Fibroblast of lung (primary cell): ENCODE results near the gene RARS1. TPM values are rescaled to one million over a fixed set of nuclear protein-coding genes. Genes with fewer than 3 reads are reported as not detected.
A peak's percentile ranks its signal among the peaks of the same experiment; 100 is the strongest.

Experiments used
- DNase-seq, 2 donors: peaks; one replicate each; pipeline versions ENCODE4 v3.0.0 to v3.0.0-alpha.2; 2010; ENCODE audit warnings: low read depth in 2 of 2
- H2AFZ ChIP-seq: 2 replicates; pipeline ENCODE4 v1.5.1; 2012; ENCODE audit warnings: low read length, control low read depth, inconsistent platforms
- H3K27ac ChIP-seq: 2 replicates; pipeline ENCODE4 v1.5.1; 2011; ENCODE audit warnings: low read length, control low read depth; ENCODE audit not compliant: insufficient read depth
- H3K27me3 ChIP-seq: 2 replicates; pipeline ENCODE4 v1.5.1; 2011; ENCODE audit warnings: mild to moderate bottlenecking, low read length; ENCODE audit not compliant: control insufficient read depth, insufficient read depth
- H3K36me3 ChIP-seq: 2 replicates; pipeline ENCODE4 v1.5.1; 2011; ENCODE audit warnings: low read length; ENCODE audit not compliant: control insufficient read depth, insufficient read depth
- H3K4me1 ChIP-seq: 2 replicates; pipeline ENCODE4 v1.5.1; 2011; ENCODE audit warnings: low read length; ENCODE audit not compliant: control insufficient read depth, insufficient read depth; ENCODE audit errors: extremely low read depth
- H3K4me2 ChIP-seq: 2 replicates; pipeline ENCODE4 v1.5.1; 2011; ENCODE audit warnings: low read length, control low read depth; ENCODE audit not compliant: insufficient read depth; ENCODE audit errors: extremely low read depth
- H3K4me3 ChIP-seq, 4 experiments: fragments of 200-600 bp in 1 of 4; sonication (generic) in 1 of 4; replicated peaks in 1 of 4; 2 replicates each; pipeline ENCODE4 v1.5.1; 2011 to 2016; ENCODE audit warnings: low read length in 4 of 4, low read depth in 3 of 4, mild to moderate bottlenecking in 3 of 4, control low read depth in 2 of 4, inconsistent platforms in 1 of 4, mixed read lengths in 1 of 4; ENCODE audit not compliant: insufficient read depth in 1 of 4; ENCODE audit errors: control extremely low read depth in 1 of 4
- H3K79me2 ChIP-seq: 2 replicates; pipeline ENCODE4 v1.5.1; 2012; ENCODE audit warnings: mild to moderate bottlenecking, low read length, inconsistent platforms; ENCODE audit not compliant: control insufficient read depth, insufficient read depth
- H3K9ac ChIP-seq: 2 replicates; pipeline ENCODE4 v1.5.1; 2011; ENCODE audit warnings: mild to moderate bottlenecking, low read length, control low read depth; ENCODE audit not compliant: insufficient read depth
- H3K9me3 ChIP-seq: 2 replicates; pipeline ENCODE4 v1.5.1; 2012; ENCODE audit warnings: low read depth, low read length; ENCODE audit not compliant: control insufficient read depth, insufficient read depth
- H4K20me1 ChIP-seq: 2 replicates; pipeline ENCODE4 v1.5.1; 2011; ENCODE audit warnings: low read length; ENCODE audit not compliant: control insufficient read depth, insufficient read depth; ENCODE audit errors: extremely low read depth
- EZH2 ChIP-seq: IDR thresholded peaks from 2 replicates; pipeline ENCODE4 v1.5.1; 2012; ENCODE audit warnings: low read length, control low read depth, mild to moderate bottlenecking; ENCODE audit errors: missing control alignments
- polyA minus RNA-seq: library from RNA; depleted of rRNA, polyadenylated mRNA; stranded (reverse); fragments of >200 nt; gene quantifications from 2 replicates; pipeline ENCODE4 v1.2.3, GENCODE V29; 2011; ENCODE audit warnings: low replicate concordance
- polyA plus RNA-seq, 2 donors: library from polyadenylated mRNA; depleted of rRNA in 1 of 2; stranded (reverse) in 1 of 2; unstranded in 1 of 2; fragments of >200 nt; gene quantifications; 2 replicates each; pipeline ENCODE4 v1.2.1, GENCODE V29; 2011 to 2012; ENCODE audit warnings: missing spikeins in 1 of 2
- total RNA-seq: library from RNA; depleted of rRNA; stranded (reverse); fragments of >200 nt; gene quantifications from 2 replicates; pipeline ENCODE4 v1.2.1, GENCODE V29; 2014
- TF ChIP-seq, protein P1 (sequence below), 2 donors: IDR thresholded peaks in 1 of 2; conservative IDR thresholded peaks in 1 of 2; 1 replicate in 1 of 2; 2 replicates in 1 of 2; pipeline ENCODE4 v1.5.1; 2011 to 2012; ENCODE audit warnings: low read length in 2 of 2, control low read depth in 1 of 2, inconsistent platforms in 1 of 2, low read depth in 1 of 2, mild to moderate bottlenecking in 1 of 2

Gene RARS1
- total RNA-seq: 111 and 144 TPM in 2 replicates
- 135 and 137 TPM in 2 replicates for polyA plus RNA-seq
- polyA plus RNA-seq (2012): 103 and 106 TPM in 2 replicates
- 4.0 and 7.7 TPM in 2 replicates for polyA minus RNA-seq

- H4K20me1 ChIP-seq: no peaks in the 10 kb centered on the region
- peaks cover 30% of the 10 kb centered on the region for H3K79me2 ChIP-seq
- H3K4me2 ChIP-seq: peak within 1 kb of the TSS; percentile 90
- H3K9me3 ChIP-seq: no peaks in the 10 kb centered on the region
- peak; percentile 91 to 93 for DNase-seq
- peak within 1 kb of the TSS; percentile 74 for H3K9ac ChIP-seq
- peaks cover 12% of the 10 kb centered on the region for H3K36me3 ChIP-seq
- peak within 1 kb of the TSS; percentile 48 to 97 (median 88) for H3K4me3 ChIP-seq
- no peaks in the 10 kb centered on the region for H3K27me3 ChIP-seq
- no peaks in the 10 kb centered on the region for H3K4me1 ChIP-seq
- TF ChIP-seq, protein P1, sequence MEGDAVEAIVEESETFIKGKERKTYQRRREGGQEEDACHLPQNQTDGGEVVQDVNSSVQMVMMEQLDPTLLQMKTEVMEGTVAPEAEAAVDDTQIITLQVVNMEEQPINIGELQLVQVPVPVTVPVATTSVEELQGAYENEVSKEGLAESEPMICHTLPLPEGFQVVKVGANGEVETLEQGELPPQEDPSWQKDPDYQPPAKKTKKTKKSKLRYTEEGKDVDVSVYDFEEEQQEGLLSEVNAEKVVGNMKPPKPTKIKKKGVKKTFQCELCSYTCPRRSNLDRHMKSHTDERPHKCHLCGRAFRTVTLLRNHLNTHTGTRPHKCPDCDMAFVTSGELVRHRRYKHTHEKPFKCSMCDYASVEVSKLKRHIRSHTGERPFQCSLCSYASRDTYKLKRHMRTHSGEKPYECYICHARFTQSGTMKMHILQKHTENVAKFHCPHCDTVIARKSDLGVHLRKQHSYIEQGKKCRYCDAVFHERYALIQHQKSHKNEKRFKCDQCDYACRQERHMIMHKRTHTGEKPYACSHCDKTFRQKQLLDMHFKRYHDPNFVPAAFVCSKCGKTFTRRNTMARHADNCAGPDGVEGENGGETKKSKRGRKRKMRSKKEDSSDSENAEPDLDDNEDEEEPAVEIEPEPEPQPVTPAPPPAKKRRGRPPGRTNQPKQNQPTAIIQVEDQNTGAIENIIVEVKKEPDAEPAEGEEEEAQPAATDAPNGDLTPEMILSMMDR (conservative IDR thresholded peaks at IDR 0.05 in 1 of 2, IDR thresholded peaks at IDR 0.05 in 1 of 2; ENCODE audit: low read depth in 1 of 2, low read length in 2 of 2): peak; percentile 98 to 99
- no peak for TF ChIP-seq EZH2
- H2AFZ ChIP-seq: peak within 1 kb of the TSS; percentile 91
- H3K27ac ChIP-seq: peak within 1 kb of the TSS; percentile 58
Observed at GRCh38 chr5:168486136-168486879, at the start of gene RARS1. RARS1 (plus strand) TSS chr5:168486471; CDS start chr5:168486499, 28 bp downstream.

GRCh38 chr5:168438349-168438748 lies 47.9 kb upstream of the RARS1 start:
- H3K4me2 ChIP-seq: no peak overlapping the region
- H3K27me3 ChIP-seq: no peaks in the 10 kb centered on the region
- no peak overlapping the region for H3K9ac ChIP-seq
- no peak for DNase-seq
- H3K79me2 ChIP-seq: no peaks in the 10 kb centered on the region
- no peak overlapping the region for H3K27ac ChIP-seq
- H3K36me3 ChIP-seq: no peaks in the 10 kb centered on the region
- no peak overlapping the region for H2AFZ ChIP-seq
- no peak overlapping the region for H3K4me3 ChIP-seq
- TF ChIP-seq EZH2: no peak
- TF ChIP-seq, protein P1 (conservative IDR thresholded peaks at IDR 0.05 in 1 of 2, IDR thresholded peaks at IDR 0.05 in 1 of 2; ENCODE audit: low read depth in 1 of 2, low read length in 2 of 2): no peak
- H3K4me1 ChIP-seq: no peaks in the 10 kb centered on the region
- H3K9me3 ChIP-seq: no peaks in the 10 kb centered on the region
- H4K20me1 ChIP-seq: no peaks in the 10 kb centered on the region

GRCh38 chr5:168443533-168443932 lies 42.7 kb upstream of the RARS1 start:
- no peak overlapping the region for H3K9ac ChIP-seq
- H4K20me1 ChIP-seq: no peaks in the 10 kb centered on the region

More at GRCh38 chr5:168443533-168443932, 42.7 kb upstream of the RARS1 start:
- Histone ChIP-seq H3K36me3 (no peaks in the 10 kb centered on the region), H3K4me1 (no peaks in the 10 kb centered on the region), H3K27me3 (no peaks in the 10 kb centered on the region), H2AFZ (no peak overlapping the region), H3K27ac (no peak overlapping the region), H3K9me3 (no peaks in the 10 kb centered on the region), H3K4me3 (no peak overlapping the region), H3K4me2 (no peak overlapping the region), H3K79me2 (no peaks in the 10 kb centered on the region)
- DNase-seq: peak in 1 of 2 donors; percentile 49
- no peak for TF ChIP-seq EZH2
- TF ChIP-seq, protein P1 (conservative IDR thresholded peaks at IDR 0.05 in 1 of 2, IDR thresholded peaks at IDR 0.05 in 1 of 2; ENCODE audit: low read depth in 1 of 2, low read length in 2 of 2): no peak
